KMS-11 (cell line): ENCODE results near the gene PIP5K1C.

Experiments used
- H2AFZ ChIP-seq: fragments of 200-600 bp; sonication (generic); 2 replicates; pipeline ENCODE4 v1.6.1; 2016; ENCODE audit warnings: antibody characterized with exemption, mixed run types, low read depth
- H3K27ac ChIP-seq: fragments of 200-600 bp; sonication (generic); 2 replicates; pipeline ENCODE4 v1.6.1; 2016; ENCODE audit warnings: mild to moderate bottlenecking, mixed run types
- H3K27me3 ChIP-seq: fragments of 200-600 bp; sonication (generic); 2 replicates; pipeline ENCODE4 v1.6.1; 2017; ENCODE audit warnings: mild to moderate bottlenecking, low read depth, mixed run types, moderate library complexity; ENCODE audit not compliant: insufficient read depth
- H3K36me3 ChIP-seq: fragments of 200-600 bp; sonication (generic); 2 replicates; pipeline ENCODE4 v1.6.1; 2017; ENCODE audit warnings: mild to moderate bottlenecking, mixed run types; ENCODE audit not compliant: insufficient read depth
- H3K4me1 ChIP-seq: fragments of 200-600 bp; sonication (generic); 2 replicates; pipeline ENCODE4 v1.6.1; 2016; ENCODE audit warnings: mild to moderate bottlenecking, low read depth, mixed run types; ENCODE audit not compliant: poor library complexity, severe bottlenecking
- H3K4me2 ChIP-seq: fragments of 200-600 bp; sonication (generic); 2 replicates; pipeline ENCODE4 v1.7.0; 2016; ENCODE audit warnings: mild to moderate bottlenecking, mixed run types
- H3K4me3 ChIP-seq: fragments of 200-600 bp; sonication (generic); IDR thresholded peaks from 2 replicates; pipeline ENCODE4 v1.6.1; 2017; ENCODE audit warnings: low read depth, low read length, mixed read lengths; ENCODE audit not compliant: insufficient read depth
- H3K79me2 ChIP-seq: fragments of 200-600 bp; sonication (generic); 2 replicates; pipeline ENCODE4 v1.6.1; 2016; ENCODE audit warnings: low read depth, mixed run types; ENCODE audit not compliant: insufficient read depth
- H3K9ac ChIP-seq: fragments of 200-600 bp; sonication (generic); 2 replicates; pipeline ENCODE4 v1.6.1; 2016; ENCODE audit warnings: mild to moderate bottlenecking, mixed run types
- H4K20me1 ChIP-seq: fragments of 200-600 bp; sonication (generic); 2 replicates; pipeline ENCODE4 v1.6.1; 2016; ENCODE audit warnings: mild to moderate bottlenecking, mixed run types; ENCODE audit not compliant: insufficient read depth
- TF ChIP-seq, protein P1 (sequence below): fragments of 200-600 bp; sonication (generic); conservative IDR thresholded peaks from 2 replicates; pipeline ENCODE4 v1.6.1; 2017; ENCODE audit warnings: low read depth, mild to moderate bottlenecking, antibody characterized with exemption, low read length, moderate library complexity, mixed read lengths

PIP5K1C gene

GRCh38 chr19:3736106-3736724 is 35.9 kb upstream of the PIP5K1C start:
- TF ChIP-seq, protein P1, sequence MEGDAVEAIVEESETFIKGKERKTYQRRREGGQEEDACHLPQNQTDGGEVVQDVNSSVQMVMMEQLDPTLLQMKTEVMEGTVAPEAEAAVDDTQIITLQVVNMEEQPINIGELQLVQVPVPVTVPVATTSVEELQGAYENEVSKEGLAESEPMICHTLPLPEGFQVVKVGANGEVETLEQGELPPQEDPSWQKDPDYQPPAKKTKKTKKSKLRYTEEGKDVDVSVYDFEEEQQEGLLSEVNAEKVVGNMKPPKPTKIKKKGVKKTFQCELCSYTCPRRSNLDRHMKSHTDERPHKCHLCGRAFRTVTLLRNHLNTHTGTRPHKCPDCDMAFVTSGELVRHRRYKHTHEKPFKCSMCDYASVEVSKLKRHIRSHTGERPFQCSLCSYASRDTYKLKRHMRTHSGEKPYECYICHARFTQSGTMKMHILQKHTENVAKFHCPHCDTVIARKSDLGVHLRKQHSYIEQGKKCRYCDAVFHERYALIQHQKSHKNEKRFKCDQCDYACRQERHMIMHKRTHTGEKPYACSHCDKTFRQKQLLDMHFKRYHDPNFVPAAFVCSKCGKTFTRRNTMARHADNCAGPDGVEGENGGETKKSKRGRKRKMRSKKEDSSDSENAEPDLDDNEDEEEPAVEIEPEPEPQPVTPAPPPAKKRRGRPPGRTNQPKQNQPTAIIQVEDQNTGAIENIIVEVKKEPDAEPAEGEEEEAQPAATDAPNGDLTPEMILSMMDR, result no peak
- Histone ChIP-seq H2AFZ (no peak overlapping the region), H3K27me3 (peaks cover 69% of the 10 kb centered on the region), H3K9ac (no peak overlapping the region), H3K4me3 (no peak overlapping the region), H3K79me2 (no peaks in the 10 kb centered on the region), H3K4me2 (no peak overlapping the region), H3K27ac (no peak overlapping the region), H4K20me1 (no peaks in the 10 kb centered on the region), H3K36me3 (no peaks in the 10 kb centered on the region), H3K4me1 (no peaks in the 10 kb centered on the region)

DNA sequence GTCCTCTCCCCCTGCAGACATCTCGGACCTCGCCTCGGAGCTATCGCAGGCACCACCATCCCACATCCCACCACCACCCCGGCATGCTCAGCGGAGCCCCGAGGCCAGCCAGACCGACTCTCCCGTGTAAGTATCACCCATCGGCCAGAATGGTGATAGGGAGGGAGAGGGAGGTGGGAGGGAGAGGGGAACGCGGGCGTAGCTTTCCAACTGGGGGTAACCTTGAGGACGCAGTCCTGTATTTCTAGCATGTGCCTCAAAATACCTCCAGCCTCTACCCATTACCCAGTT is 34.0 kb upstream of the PIP5K1C start:
- no peaks in the 10 kb centered on the region for H4K20me1 ChIP-seq
- H3K4me2 ChIP-seq, result no peak overlapping the region
- no peak overlapping the region for H2AFZ ChIP-seq
- no peak overlapping the region for H3K27ac ChIP-seq
- H3K9ac ChIP-seq, result no peak overlapping the region
- H3K27me3 ChIP-seq, result peaks cover 65% of the 10 kb centered on the region
- TF ChIP-seq, protein P1, result no peak
- H3K79me2 ChIP-seq, result no peaks in the 10 kb centered on the region
- H3K4me3 ChIP-seq, result no peak overlapping the region
- H3K36me3 ChIP-seq, result no peaks in the 10 kb centered on the region
- H3K4me1 ChIP-seq, result no peaks in the 10 kb centered on the region

- H3K27ac ChIP-seq, result no peak overlapping the region
- H4K20me1 ChIP-seq, result no peaks in the 10 kb centered on the region
- H3K4me2 ChIP-seq, result no peak overlapping the region
- no peak overlapping the region for H2AFZ ChIP-seq
- peaks cover 60% of the 10 kb centered on the region for H3K27me3 ChIP-seq
- H3K9ac ChIP-seq, result no peak overlapping the region
- H3K4me3 ChIP-seq, result no peak overlapping the region
- no peaks in the 10 kb centered on the region for H3K4me1 ChIP-seq
- no peaks in the 10 kb centered on the region for H3K79me2 ChIP-seq
- H3K36me3 ChIP-seq, result no peaks in the 10 kb centered on the region
- TF ChIP-seq, protein P1, result no peak
Measured at GRCh38 chr19:3733549-3734309, 33.5 kb upstream of the PIP5K1C start.

GRCh38 chr19:3732108-3732507 is 31.8 kb upstream of the PIP5K1C start:
- no peak overlapping the region for H2AFZ ChIP-seq
- H3K79me2 ChIP-seq, result no peaks in the 10 kb centered on the region
- no peak overlapping the region for H3K4me3 ChIP-seq
- H3K4me2 ChIP-seq, result no peak overlapping the region
- no peak overlapping the region for H3K9ac ChIP-seq
- peaks cover 46% of the 10 kb centered on the region for H3K27me3 ChIP-seq
- no peaks in the 10 kb centered on the region for H4K20me1 ChIP-seq
- H3K36me3 ChIP-seq, result no peaks in the 10 kb centered on the region
- H3K4me1 ChIP-seq, result no peaks in the 10 kb centered on the region
- TF ChIP-seq, protein P1, result no peak
- H3K27ac ChIP-seq, result no peak overlapping the region
